GM18907 (cell line): ENCODE measurements around the gene PIK3C3.

ENCODE experiments used
- ATAC-seq: cut with Tn5 transposase; IDR thresholded peaks from one replicate; pipeline ENCODE4 v1.9.1; 2021; ENCODE audit warnings: mild to moderate bottlenecking, moderate library complexity; ENCODE audit not compliant: unreplicated experiment

PIK3C3 gene

GRCh38 chr18:42113529-42114191 lies 158.6 kb downstream of the PIK3C3 start:
- peak; percentile 64 for ATAC-seq

- peak; percentile 93 for ATAC-seq
These were observed 159.4 kb downstream of the PIK3C3 start for GRCh38 chr18:42114310-42114943.

- no peak for ATAC-seq
These were observed 171.6 kb downstream of the PIK3C3 start for GRCh38 chr18:42126586-42126985.

GRCh38 chr18:42131066-42131929 lies 176.3 kb downstream of the PIK3C3 start:
- ATAC-seq = no peak

- ATAC-seq = no peak
These were observed 176.9 kb downstream of the PIK3C3 start for GRCh38 chr18:42131930-42132244.
